ENCODE results near the gene RPL13. TPM values are rescaled to one million over a fixed set of nuclear protein-coding genes. Genes with fewer than 3 reads are reported as not detected.

RPL13 gene
- total and polyA plus RNA-seq, 10 of the 15 experiments (the other 5 are each of a cell fraction or from before 2014, with no cell fraction given) = 386 to 9,428 (median 2,486) TPM

DNA sequence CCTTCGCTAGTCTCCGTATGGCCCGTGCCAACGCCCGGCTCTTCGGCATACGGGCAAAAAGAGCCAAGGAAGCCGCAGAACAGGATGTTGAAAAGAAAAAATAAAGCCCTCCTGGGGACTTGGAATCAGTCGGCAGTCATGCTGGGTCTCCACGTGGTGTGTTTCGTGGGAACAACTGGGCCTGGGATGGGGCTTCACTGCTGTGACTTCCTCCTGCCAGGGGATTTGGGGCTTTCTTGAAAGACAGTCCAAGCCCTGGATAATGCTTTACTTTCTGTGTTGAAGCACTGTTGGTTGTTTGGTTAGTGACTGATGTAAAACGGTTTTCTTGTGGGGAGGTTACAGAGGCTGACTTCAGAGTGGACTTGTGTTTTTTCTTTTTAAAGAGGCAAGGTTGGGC lies 2.5 kb downstream of the RPL13 start (continued):
- TF ChIP-seq NFYB (IDR thresholded peaks at IDR 0.05; ENCODE audit: insufficient read depth, low read depth, low read length) (no peak), GATAD2B (conservative IDR thresholded peaks at IDR 0.05; ENCODE audit: low read depth) (no peak)

DNA sequence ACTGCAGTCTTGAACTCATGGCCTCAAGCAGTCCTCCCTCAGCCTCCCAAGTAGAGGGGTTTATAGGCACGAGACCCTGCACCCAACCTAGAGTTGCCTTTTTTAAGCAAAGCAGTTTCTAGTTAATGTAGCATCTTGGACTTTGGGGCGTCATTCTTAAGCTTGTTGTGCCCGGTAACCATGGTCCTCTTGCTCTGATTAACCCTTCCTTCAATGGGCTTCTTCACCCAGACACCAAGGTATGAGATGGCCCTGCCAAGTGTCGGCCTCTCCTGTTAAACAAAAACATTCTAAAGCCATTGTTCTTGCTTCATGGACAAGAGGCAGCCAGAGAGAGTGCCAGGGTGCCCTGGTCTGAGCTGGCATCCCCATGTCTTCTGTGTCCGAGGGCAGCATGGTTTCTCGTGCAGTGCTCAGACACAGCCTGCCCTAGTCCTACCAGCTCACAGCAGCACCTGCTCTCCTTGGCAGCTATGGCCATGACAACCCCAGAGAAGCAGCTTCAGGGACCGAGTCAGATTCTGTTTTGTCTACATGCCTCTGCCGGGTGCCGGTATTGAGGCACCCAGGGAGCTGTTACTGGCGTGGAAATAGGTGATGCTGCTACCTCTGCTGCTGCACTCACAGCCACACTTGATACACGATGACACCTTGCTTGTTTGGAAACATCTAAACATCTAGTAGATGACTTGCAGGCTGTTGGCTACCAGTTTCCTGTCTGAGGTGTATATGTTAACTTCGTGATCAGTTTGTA lies 3.3 kb downstream of the RPL13 start:
- no peak for FAIRE-seq

More for the DNA sequence above, 3.3 kb downstream of the RPL13 start:
- no peak overlapping the region for H3K27ac ChIP-seq (ENCODE audit: control insufficient read depth, insufficient read depth)
- H3K79me2 ChIP-seq (ENCODE audit: control insufficient read depth, insufficient read depth, low read length) = peaks cover 37% of the 10 kb centered on the region
- ChIA-PET CTCF (interaction anchor here (0.7 kb wide), 2 partner anchors 26 to 80 kb away, joined by 3 read pairs; no protein-coding TSS in a partner anchor), SMC1A (ENCODE audit: uncharacterized antibody, unreplicated experiment) (no interaction called here), RAD21 (ENCODE audit: unreplicated experiment) (interaction anchor here (0.6 to 1.0 kb wide), 2 partner anchors 138 to 228 kb away, joined by 3 read pairs; partner anchors contain the start of gene SPATA2L), POLR2A (interaction anchor here (0.5 to 0.7 kb wide), 2 partner anchors 9 to 93 kb away, joined by 3 read pairs; no protein-coding TSS in a partner anchor)
- peaks cover 25% of the 10 kb centered on the region for H3K4me1 ChIP-seq (ENCODE audit: control insufficient read depth, insufficient read depth, low read length)
- H2AFZ ChIP-seq (ENCODE audit: control insufficient read depth, low read depth, low read length) = no peak overlapping the region
- intact Hi-C loops (cut with micrococcal nuclease; ENCODE audit: unreplicated experiment) (loop anchor here (5.0 kb wide), 1 partner anchor 77 kb away; no protein-coding TSS in a partner anchor), in situ Hi-C loops (cut with MboI) (no loop called here)
- peak overlapping the region; percentile 61; the same call in 1 of the 2 replicates for H3K9ac ChIP-seq (ENCODE audit: control insufficient read depth, insufficient read depth, low read length)
- peak overlapping the region; percentile 89 for H3K4me3 ChIP-seq
- no TSS peak for BruUV-seq (replicated peaks)
- no peak for ATAC-seq
- TF ChIP-seq POLR2AphosphoS5 (IDR thresholded peaks at IDR 0.05; ENCODE audit: low read length) (0 out of 2 replicates have a peak, but pooled peaks have one; percentile 68), SREBF1 (IDR thresholded peaks at IDR 0.05; ENCODE audit: low read length) (no peak), ZNF207 (IDR thresholded peaks at IDR 0.05; ENCODE audit: borderline replicate concordance) (no peak), CREM (IDR thresholded peaks at IDR 0.05; ENCODE audit: low read depth) (no peak), CREB1 (IDR thresholded peaks at IDR 0.05; ENCODE audit: low read depth) (0 out of 2 replicates have a peak, but pooled peaks have one; percentile 5), POLR2AphosphoS2 (IDR thresholded peaks at IDR 0.05; ENCODE audit: low read depth, low read length) (peak; percentile 74), POLR2A (IDR thresholded peaks at IDR 0.05; ENCODE audit: low read depth, low read length) (peak; percentile 72), TCF3 (IDR thresholded peaks at IDR 0.05; ENCODE audit: borderline replicate concordance, insufficient read depth, low read depth, low read length) (no peak), CHD1 (IDR thresholded peaks at IDR 0.05; ENCODE audit: low read depth, low read length) (no peak), HDAC6 (IDR thresholded peaks at IDR 0.05; ENCODE audit: unreplicated experiment) (no peak), TBL1XR1 (IDR thresholded peaks at IDR 0.05; ENCODE audit: low read depth, low read length) (0 out of 2 replicates have a peak, but pooled peaks have one; percentile 25), NFYB (IDR thresholded peaks at IDR 0.05; ENCODE audit: insufficient read depth, low read depth, low read length) (no peak), CBX3 (IDR thresholded peaks at IDR 0.05; ENCODE audit: borderline replicate concordance, low read depth) (no peak), BACH1 (IDR thresholded peaks at IDR 0.05; ENCODE audit: borderline replicate concordance) (0 out of 2 replicates have a peak, but pooled peaks have one; percentile 18), SMAD5 (IDR thresholded peaks at IDR 0.05; ENCODE audit: low read depth) (peak; percentile 26; the same call in 1 of the 2 replicates), YBX1 (IDR thresholded peaks at IDR 0.05) (no peak), NRF1 (conservative IDR thresholded peaks at IDR 0.05; ENCODE audit: low read depth, low read length) (no peak)
- TF ChIP-seq, protein P1, sequence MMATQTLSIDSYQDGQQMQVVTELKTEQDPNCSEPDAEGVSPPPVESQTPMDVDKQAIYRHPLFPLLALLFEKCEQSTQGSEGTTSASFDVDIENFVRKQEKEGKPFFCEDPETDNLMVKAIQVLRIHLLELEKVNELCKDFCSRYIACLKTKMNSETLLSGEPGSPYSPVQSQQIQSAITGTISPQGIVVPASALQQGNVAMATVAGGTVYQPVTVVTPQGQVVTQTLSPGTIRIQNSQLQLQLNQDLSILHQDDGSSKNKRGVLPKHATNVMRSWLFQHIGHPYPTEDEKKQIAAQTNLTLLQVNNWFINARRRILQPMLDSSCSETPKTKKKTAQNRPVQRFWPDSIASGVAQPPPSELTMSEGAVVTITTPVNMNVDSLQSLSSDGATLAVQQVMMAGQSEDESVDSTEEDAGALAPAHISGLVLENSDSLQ (IDR thresholded peaks at IDR 0.05) = no peak
- DNase-seq (ENCODE audit: low read depth, low spot score) = no peak
- H4K20me1 ChIP-seq (ENCODE audit: control insufficient read depth, insufficient read depth) = peaks cover 29% of the 10 kb centered on the region
- H3K9me3 ChIP-seq (replicated peaks; ENCODE audit: control insufficient read depth, insufficient read depth, low read length) = no peaks in the 10 kb centered on the region
- H3K36me3 ChIP-seq (ENCODE audit: control insufficient read depth in 2 of 2, insufficient read depth in 2 of 2, low read length in 1 of 2) = peaks cover 22 to 25% of the 10 kb centered on the region in 2 experiments
- H3K4me2 ChIP-seq (ENCODE audit: control insufficient read depth, insufficient read depth) = peak overlapping the region; percentile 89
- WGBS (ENCODE audit: insufficient coverage, insufficient replicate concordance, low lambda C conversion rate, missing lambda C conversion rate) = 69% methylated on average over 11 of the region's 12 CpGs
- H3K27me3 ChIP-seq (replicated peaks in 1 of 2; ENCODE audit: control insufficient read depth in 2 of 2, insufficient read depth in 2 of 2, low read length in 1 of 2) = no peaks in the 10 kb centered on the region
